IPS DF 6.9 (cell line): Measurements from ENCODE around the gene CENPVL2.
"Not testable (repeated sequence)": the region's sequence is repeated elsewhere in the genome, so short reads cannot be mapped to it uniquely, and the experiment has no call there.

Source experiments
- DNase-seq: peaks from one replicate; pipeline ENCODE4 v3.0.0-alpha.2; 2013; ENCODE audit warnings: low read depth, low spot score
- H3K27ac ChIP-seq: one replicate; pipeline ENCODE4 v1.5.1; 2013; ENCODE audit warnings: low read length, control low read depth
- H3K27me3 ChIP-seq: 2 replicates; pipeline ENCODE4 v1.6.1; 2013; ENCODE audit warnings: mild to moderate bottlenecking, low read length; ENCODE audit not compliant: control insufficient read depth, insufficient read depth
- H3K36me3 ChIP-seq: 2 replicates; pipeline ENCODE4 v1.6.1; 2013; ENCODE audit warnings: low read length; ENCODE audit not compliant: control insufficient read depth, insufficient read depth
- H3K4me1 ChIP-seq: 2 replicates; pipeline ENCODE4 v1.6.1; 2013; ENCODE audit warnings: low read length; ENCODE audit not compliant: control insufficient read depth, insufficient read depth
- H3K4me3 ChIP-seq: 2 replicates; pipeline ENCODE4 v1.5.1; 2013; ENCODE audit warnings: mild to moderate bottlenecking, low read length
- H3K9me3 ChIP-seq: 2 replicates; pipeline ENCODE4 v1.6.1; 2013; ENCODE audit warnings: low read length, inconsistent platforms; ENCODE audit not compliant: control insufficient read depth, insufficient read depth
- WGBS: extraction: QIAGEN DNeasy Blood & Tissue Kit; methylation state at CpG from one replicate; pipeline ENCODE4 v1.1.7; 2013; ENCODE audit warnings: mixed read lengths, missing lambda C conversion rate; ENCODE audit not compliant: insufficient read length, insufficient coverage; 5-methylcytosine and 5-hydroxymethylcytosine counted together

The CENPVL2 gene

GRCh38 chrX:51682720-51683062, at the start of gene CENPVL2:
TSS of gene CENPVL2 (minus strand) at chrX:51682831. CDS start at chrX:51682831, 0 bp downstream.
- not testable (repeated sequence) for H3K9me3 ChIP-seq, H3K27me3 ChIP-seq, H3K4me3 ChIP-seq, DNase-seq, H3K4me1 ChIP-seq, H3K27ac ChIP-seq, H3K36me3 ChIP-seq
- no CpG with 5 or more reads among the region's 30 CpGs for WGBS

GRCh38 chrX:51728202-51728601, 45.6 kb upstream of the CENPVL2 start:
- no peak overlapping the region for H3K4me3 ChIP-seq

GRCh38 chrX:51712943-51713647, 30.5 kb upstream of the CENPVL2 start:
- not testable (repeated sequence) for H3K27ac ChIP-seq, H3K4me1 ChIP-seq, H3K4me3 ChIP-seq, H3K27me3 ChIP-seq, DNase-seq, H3K36me3 ChIP-seq, H3K9me3 ChIP-seq
- WGBS, result no CpG with 5 or more reads among the region's 18 CpGs

More at GRCh38 chrX:51728202-51728601, 45.6 kb upstream of the CENPVL2 start:
- no peaks in the 10 kb centered on the region for H3K27me3 ChIP-seq
- H3K36me3 ChIP-seq, result no peaks in the 10 kb centered on the region
- H3K4me1 ChIP-seq, result peaks cover 1% of the 10 kb centered on the region
- H3K27ac ChIP-seq, result no peak overlapping the region
- no peak for DNase-seq
- H3K9me3 ChIP-seq, result no peaks in the 10 kb centered on the region

- H3K27me3 ChIP-seq, H3K4me1 ChIP-seq, H3K27ac ChIP-seq, H3K9me3 ChIP-seq, H3K4me3 ChIP-seq, DNase-seq, H3K36me3 ChIP-seq: not testable (repeated sequence)
- WGBS, result no CpG with 5 or more reads among the region's 87 CpGs
Observed at GRCh38 chrX:51710277-51711164, 27.9 kb upstream of the CENPVL2 start, which contains the start of gene CENPVL1. TSS of gene CENPVL1 (plus strand) at chrX:51710512. CDS start at chrX:51710512, 0 bp downstream.

GRCh38 chrX:51697397-51697796, 14.8 kb upstream of the CENPVL2 start:
- no peak for DNase-seq
- Histone ChIP-seq H3K9me3 (no peaks in the 10 kb centered on the region), H3K4me3 (no peak overlapping the region), H3K27me3 (no peaks in the 10 kb centered on the region), H3K36me3 (no peaks in the 10 kb centered on the region), H3K27ac (no peak overlapping the region), H3K4me1 (no peaks in the 10 kb centered on the region)
- no CpG with 5 or more reads among the region's 8 CpGs for WGBS

- Histone ChIP-seq H3K4me1 (no peaks in the 10 kb centered on the region), H3K27me3 (no peaks in the 10 kb centered on the region), H3K4me3 (no peak overlapping the region), H3K27ac (no peak overlapping the region), H3K9me3 (no peaks in the 10 kb centered on the region), H3K36me3 (no peaks in the 10 kb centered on the region)
- WGBS, result no CpG with 5 or more reads among the region's 6 CpGs
- no peak for DNase-seq
Observed at GRCh38 chrX:51694254-51694653, 11.6 kb upstream of the CENPVL2 start.

GRCh38 chrX:51681808-51682719, 567 bp downstream of the CENPVL2 start:
- WGBS, result no CpG with 5 or more reads among the region's 88 CpGs

GRCh38 chrX:51679689-51680433, 2.8 kb downstream of the CENPVL2 start:
- DNase-seq, H3K36me3 ChIP-seq, H3K9me3 ChIP-seq, H3K27me3 ChIP-seq, H3K27ac ChIP-seq, H3K4me3 ChIP-seq, H3K4me1 ChIP-seq: not testable (repeated sequence)
- no CpG with 5 or more reads among the region's 18 CpGs for WGBS

More at GRCh38 chrX:51681808-51682719, 567 bp downstream of the CENPVL2 start:
- H3K36me3 ChIP-seq, H3K4me3 ChIP-seq, H3K27ac ChIP-seq, H3K9me3 ChIP-seq, H3K27me3 ChIP-seq, H3K4me1 ChIP-seq, DNase-seq: not testable (repeated sequence)

- no CpG with 5 or more reads among the region's 5 CpGs for WGBS
- H3K9me3 ChIP-seq, result no peaks in the 10 kb centered on the region
- DNase-seq, result no peak
- H3K27ac ChIP-seq, result no peak overlapping the region
- H3K4me1 ChIP-seq, result no peaks in the 10 kb centered on the region
- no peak overlapping the region for H3K4me3 ChIP-seq
- H3K36me3 ChIP-seq, result no peaks in the 10 kb centered on the region
- no peaks in the 10 kb centered on the region for H3K27me3 ChIP-seq
Observed at GRCh38 chrX:51665981-51666380, 16.6 kb downstream of the CENPVL2 start.
